ENCODE results near the gene ADGRB3.

DNA sequence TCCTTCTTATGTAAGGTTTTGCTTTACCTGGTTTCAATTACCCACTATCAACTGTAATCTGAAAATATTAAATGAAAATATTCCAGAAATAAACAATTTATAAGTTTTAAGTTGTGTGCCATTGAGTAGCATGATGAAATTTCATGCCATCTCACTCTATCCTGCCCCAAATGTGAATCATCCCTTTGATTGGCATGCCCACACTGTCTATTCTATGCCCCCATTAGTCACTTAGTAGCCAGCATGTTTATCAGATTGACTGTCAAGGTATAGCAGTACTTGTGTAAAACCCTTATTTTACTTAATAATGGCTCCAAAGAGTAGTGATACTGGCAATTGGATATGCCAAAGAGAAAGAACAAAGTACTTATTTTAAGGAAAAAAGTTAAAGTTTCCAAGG is 403.8 kb downstream of the ADGRB3 start:
- TF ChIP-seq EZH2 (IDR thresholded peaks at IDR 0.05; ENCODE audit: insufficient read depth, poor library complexity, severe bottlenecking) (no peak), EZH2phosphoT487 (IDR thresholded peaks at IDR 0.05; ENCODE audit: insufficient read depth, low read depth) (no peak)
